ENCODE data around the gene TGFBR2. TPM values are rescaled to one million over a fixed set of nuclear protein-coding genes. Genes with fewer than 3 reads are reported as not detected.

TGFBR2 gene
- polyA plus RNA-seq, 1 experiment, result 61.0 TPM

DNA sequence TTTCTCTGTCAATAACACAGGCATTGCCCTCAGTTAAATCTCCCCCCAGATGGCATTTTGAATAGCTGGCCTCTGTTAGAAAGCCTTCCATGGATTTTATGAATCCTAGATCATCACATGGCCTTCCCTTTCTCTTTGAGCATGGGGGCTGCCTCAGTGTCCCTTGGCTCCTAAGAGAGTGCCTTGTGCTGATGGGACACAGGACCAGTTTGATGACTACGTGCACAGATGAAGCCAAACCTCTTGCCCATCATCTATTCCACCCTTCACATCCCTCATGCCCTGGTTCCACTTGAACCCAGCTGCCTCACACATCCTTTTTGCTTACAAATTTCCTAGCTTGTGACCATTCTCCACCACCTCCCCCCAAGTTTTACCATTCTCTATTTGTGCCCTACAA, 12.9 kb downstream of the TGFBR2 start:
- Histone ChIP-seq H3K27me3 (ENCODE audit: control insufficient read depth, insufficient read depth, low read length) (no peaks in the 10 kb centered on the region), H3K4me3 (ENCODE audit: low read depth, low read length) (no peak overlapping the region), H3K36me3 (ENCODE audit: control insufficient read depth, insufficient read depth, low read length) (no peaks in the 10 kb centered on the region)
- CTCF ChIA-PET, result no interaction called here
- TF ChIP-seq, protein P1, sequence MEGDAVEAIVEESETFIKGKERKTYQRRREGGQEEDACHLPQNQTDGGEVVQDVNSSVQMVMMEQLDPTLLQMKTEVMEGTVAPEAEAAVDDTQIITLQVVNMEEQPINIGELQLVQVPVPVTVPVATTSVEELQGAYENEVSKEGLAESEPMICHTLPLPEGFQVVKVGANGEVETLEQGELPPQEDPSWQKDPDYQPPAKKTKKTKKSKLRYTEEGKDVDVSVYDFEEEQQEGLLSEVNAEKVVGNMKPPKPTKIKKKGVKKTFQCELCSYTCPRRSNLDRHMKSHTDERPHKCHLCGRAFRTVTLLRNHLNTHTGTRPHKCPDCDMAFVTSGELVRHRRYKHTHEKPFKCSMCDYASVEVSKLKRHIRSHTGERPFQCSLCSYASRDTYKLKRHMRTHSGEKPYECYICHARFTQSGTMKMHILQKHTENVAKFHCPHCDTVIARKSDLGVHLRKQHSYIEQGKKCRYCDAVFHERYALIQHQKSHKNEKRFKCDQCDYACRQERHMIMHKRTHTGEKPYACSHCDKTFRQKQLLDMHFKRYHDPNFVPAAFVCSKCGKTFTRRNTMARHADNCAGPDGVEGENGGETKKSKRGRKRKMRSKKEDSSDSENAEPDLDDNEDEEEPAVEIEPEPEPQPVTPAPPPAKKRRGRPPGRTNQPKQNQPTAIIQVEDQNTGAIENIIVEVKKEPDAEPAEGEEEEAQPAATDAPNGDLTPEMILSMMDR (IDR thresholded peaks at IDR 0.05; ENCODE audit: insufficient read depth, low read depth, low read length), result no peak
- POLR2A ChIA-PET, result interaction anchor here (0.6 kb wide), 1 partner anchor 434 kb away, joined by 3 read pairs; no protein-coding TSS in a partner anchor
- no peak for DNase-seq (ENCODE audit: low read depth)

DNA sequence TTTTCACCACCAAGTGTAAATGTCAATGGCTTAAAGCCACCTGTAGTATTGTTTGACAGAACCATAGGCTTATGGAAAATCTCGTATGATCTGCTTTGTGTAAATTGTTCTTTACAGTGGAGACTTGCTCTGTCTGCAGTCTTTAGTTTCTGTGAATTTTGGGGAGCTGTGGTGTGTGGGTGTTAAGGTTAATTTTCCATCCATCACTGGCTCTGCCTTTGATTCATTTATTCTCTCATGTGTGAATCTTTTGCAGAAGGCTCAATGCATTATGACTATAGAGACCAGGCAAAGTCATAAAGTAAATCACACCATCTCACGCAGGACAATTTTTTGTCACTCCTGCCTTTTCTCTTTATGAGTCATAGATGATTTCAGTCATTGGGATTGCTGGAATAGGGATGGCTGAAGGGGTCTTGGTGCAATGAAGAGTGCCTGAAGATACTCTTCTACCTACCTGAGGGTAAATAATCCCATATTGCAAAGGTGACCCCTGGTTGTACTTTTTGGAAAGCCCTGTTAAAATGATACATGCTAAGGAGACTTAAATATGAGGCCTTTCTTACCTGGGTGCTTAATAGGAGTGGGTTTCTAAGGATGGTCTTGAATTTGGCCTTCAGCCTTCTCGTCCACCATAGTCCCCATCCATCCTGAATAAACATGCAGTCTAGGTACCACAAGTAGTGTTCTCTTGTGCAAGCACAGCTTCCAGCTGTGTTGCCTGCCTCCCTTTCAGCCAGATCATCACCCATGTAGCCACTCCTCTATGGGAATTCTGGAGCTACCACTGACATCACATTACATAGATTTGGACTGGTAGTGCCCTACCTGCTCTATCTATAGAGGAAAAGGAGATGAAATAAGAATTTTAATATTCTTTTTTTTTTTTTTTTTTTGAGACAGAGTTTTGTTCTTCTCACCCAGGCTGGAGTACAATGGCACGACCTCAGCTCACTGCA, 14.3 kb downstream of the TGFBR2 start:
- Histone ChIP-seq H3K4me3 (ENCODE audit: low read depth, low read length) (no peak overlapping the region), H3K27me3 (ENCODE audit: control insufficient read depth, insufficient read depth, low read length) (no peaks in the 10 kb centered on the region), H3K36me3 (ENCODE audit: control insufficient read depth, insufficient read depth, low read length) (no peaks in the 10 kb centered on the region)
- no peak for DNase-seq (ENCODE audit: low read depth)
- ChIA-PET POLR2A (no interaction called here), CTCF (interaction anchor here (0.6 to 1.0 kb wide), 2 partner anchors 51 to 72 kb away, joined by 3 read pairs; no protein-coding TSS in a partner anchor)
- TF ChIP-seq, protein P1 (IDR thresholded peaks at IDR 0.05; ENCODE audit: insufficient read depth, low read depth, low read length), result no peak

DNA sequence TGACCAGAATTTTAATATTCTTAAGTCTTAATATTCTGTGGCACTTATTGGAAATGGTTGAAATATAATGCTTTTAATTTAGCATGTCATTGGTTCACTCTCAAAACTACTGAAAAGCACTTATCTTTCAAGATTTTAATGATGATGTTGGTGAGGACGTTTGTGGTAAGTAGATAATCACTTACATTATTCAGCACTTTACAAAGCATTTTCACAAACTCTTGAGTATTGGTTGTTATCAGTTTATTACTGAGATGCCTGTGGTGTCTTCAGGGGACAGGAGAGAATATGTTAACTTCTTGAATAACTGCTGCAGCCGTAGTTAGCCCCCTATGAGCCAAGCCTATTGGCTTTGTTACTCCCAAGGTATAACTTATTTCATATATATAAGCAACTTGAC, 15.2 kb downstream of the TGFBR2 start:
- no peak for DNase-seq (ENCODE audit: low read depth)
- TF ChIP-seq, protein P1 (IDR thresholded peaks at IDR 0.05; ENCODE audit: insufficient read depth, low read depth, low read length), result no peak
- H3K27me3 ChIP-seq (ENCODE audit: control insufficient read depth, insufficient read depth, low read length), result no peaks in the 10 kb centered on the region
- no peak overlapping the region for H3K4me3 ChIP-seq (ENCODE audit: low read depth, low read length)
- H3K36me3 ChIP-seq (ENCODE audit: control insufficient read depth, insufficient read depth, low read length), result no peaks in the 10 kb centered on the region
- ChIA-PET POLR2A (no interaction called here), CTCF (interaction anchor here (0.6 kb wide), 1 partner anchor 52 kb away, joined by 3 read pairs; no protein-coding TSS in a partner anchor)

DNA sequence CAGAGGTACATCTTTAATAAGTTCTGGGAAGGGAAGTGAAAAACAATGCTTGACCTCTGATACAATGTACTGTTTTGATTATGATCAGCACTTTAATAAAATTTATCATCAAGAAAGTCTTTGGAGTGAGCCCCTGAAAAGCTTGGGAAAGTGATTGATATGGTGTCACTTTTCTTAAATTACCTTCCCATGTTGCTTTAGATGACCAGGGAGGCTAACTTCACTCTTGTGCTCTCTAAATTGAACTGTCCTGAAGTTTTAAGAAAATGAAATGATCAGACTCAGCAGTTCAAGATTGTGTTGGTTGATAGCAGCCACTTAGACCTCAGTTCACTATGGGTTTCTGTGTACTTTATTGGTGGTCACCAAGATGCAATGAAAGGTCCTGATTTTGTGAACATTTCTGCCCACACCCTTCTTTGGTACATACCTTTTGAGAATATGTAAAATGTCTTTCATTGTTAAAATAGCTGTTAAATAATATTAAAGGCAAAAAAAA, 15.7 kb downstream of the TGFBR2 start:
- CTCF ChIA-PET, result no interaction called here
- DNase-seq (ENCODE audit: low read depth), result no peak
- POLR2A ChIA-PET, result no interaction called here
- Histone ChIP-seq H3K36me3 (ENCODE audit: control insufficient read depth, insufficient read depth, low read length) (no peaks in the 10 kb centered on the region), H3K27me3 (ENCODE audit: control insufficient read depth, insufficient read depth, low read length) (no peaks in the 10 kb centered on the region), H3K4me3 (ENCODE audit: low read depth, low read length) (no peak overlapping the region)
- TF ChIP-seq, protein P1 (IDR thresholded peaks at IDR 0.05; ENCODE audit: insufficient read depth, low read depth, low read length), result no peak

DNA sequence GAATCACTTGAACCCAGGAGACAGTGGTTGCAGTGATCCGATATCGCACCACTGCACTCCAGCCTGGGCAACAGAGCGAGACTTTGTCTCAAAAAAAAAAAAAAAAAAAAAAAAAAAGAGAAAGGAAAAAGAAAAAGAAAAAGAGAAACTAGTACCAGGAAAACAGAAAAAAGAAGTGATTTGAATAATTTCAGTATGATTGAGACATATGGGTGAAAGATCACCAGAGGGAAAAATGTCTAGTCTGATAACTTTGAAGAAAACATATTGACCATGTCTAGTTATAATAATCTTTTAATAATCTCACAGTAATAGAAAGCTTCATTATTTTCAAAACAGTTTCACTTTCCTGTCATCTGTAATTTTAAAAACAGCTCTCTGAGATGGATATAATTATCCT, 16.4 kb downstream of the TGFBR2 start:
- ChIA-PET CTCF (no interaction called here), POLR2A (interaction anchor here (0.6 kb wide), 1 partner anchor 17 kb away, joined by 3 read pairs; the partner anchor contains the start of gene TGFBR2)
- TF ChIP-seq, protein P1 (IDR thresholded peaks at IDR 0.05; ENCODE audit: insufficient read depth, low read depth, low read length), result no peak
- no peaks in the 10 kb centered on the region for H3K27me3 ChIP-seq (ENCODE audit: control insufficient read depth, insufficient read depth, low read length)
- DNase-seq (ENCODE audit: low read depth), result no peak
- H3K4me3 ChIP-seq (ENCODE audit: low read depth, low read length), result no peak overlapping the region
- H3K36me3 ChIP-seq (ENCODE audit: control insufficient read depth, insufficient read depth, low read length), result no peaks in the 10 kb centered on the region

All from BJ (cell line).